GM12878 (cell line): ENCODE measurements around the gene UST. TPM values are rescaled to one million over a fixed set of nuclear protein-coding genes. Genes with fewer than 3 reads are reported as not detected.

ENCODE experiments used
- ATAC-seq: fragments of 200-7000 bp; cut with Tn5 transposase; 3 replicates; pipeline ENCODE4 v1.9.1; 2020; ENCODE audit warnings: mild to moderate bottlenecking, moderate library complexity
- BruUV-seq: library from RNA; stranded (reverse); fragments of 400-500 nt; replicated peaks from 2 replicates; lab custom pipeline; 2021; lab: Mats Ljungman, UMichigan
- CTCF ChIA-PET: fragments of 300-600 bp; sonication (Branson Sonifier 250); formaldehyde crosslinking; extraction: SDS; loops from one replicate; lab custom pipeline; 2021; ENCODE audit warnings: inconsistent platforms; lab: Yijun Ruan, JAX
- POLR2A ChIA-PET: fragments of 350-600 bp; formaldehyde crosslinking; extraction: SDS; loops from one replicate; lab custom pipeline; 2021; ENCODE audit warnings: inconsistent platforms; lab: Charles Lee
- RAD21 ChIA-PET: fragments of 300-600 bp; sonication (Branson Sonifier 250); formaldehyde crosslinking; loops from one replicate; lab custom pipeline; 2023; ENCODE audit warnings: antibody characterized with exemption; ENCODE audit not compliant: unreplicated experiment; lab: Charles Lee
- SMC1A ChIA-PET: fragments of 300-600 bp; sonication (Branson Sonifier 250); formaldehyde crosslinking; loops from one replicate; lab custom pipeline; 2023; ENCODE audit not compliant: unreplicated experiment, uncharacterized antibody; lab: Charles Lee
- DNase-seq: peaks from one replicate; pipeline ENCODE4 v3.0.0-alpha.2; 2011; ENCODE audit warnings: low read depth, low spot score
- FAIRE-seq: peaks from 3 replicates; lab custom pipeline; 2011; peaks lifted over from hg19 to GRCh38; lab: Jason Lieb, UNC
- H2AFZ ChIP-seq: 2 replicates; pipeline ENCODE4 v1.6.0; 2011; ENCODE audit warnings: low read depth, low read length, control low read depth; ENCODE audit not compliant: control insufficient read depth
- H3K27ac ChIP-seq: 2 replicates; pipeline ENCODE4 v1.5.1; 2011; ENCODE audit warnings: control low read depth; ENCODE audit not compliant: control insufficient read depth, insufficient read depth
- H3K27me3 ChIP-seq, 2 experiments: replicated peaks in 1 of 2; 2 replicates each; pipeline versions ENCODE4 v1.6.0 to v1.6.1; 2011; ENCODE audit warnings: low read length in 1 of 2; ENCODE audit not compliant: control insufficient read depth in 2 of 2, insufficient read depth in 2 of 2
- H3K36me3 ChIP-seq, 2 experiments: 2 replicates each; pipeline ENCODE4 v1.5.1; 2011; ENCODE audit warnings: low read length in 1 of 2; ENCODE audit not compliant: control insufficient read depth in 2 of 2, insufficient read depth in 2 of 2
- H3K4me1 ChIP-seq: 2 replicates; pipeline ENCODE4 v1.6.1; 2011; ENCODE audit warnings: mild to moderate bottlenecking, low read length, moderate library complexity, mixed read lengths; ENCODE audit not compliant: control insufficient read depth, insufficient read depth
- H3K4me2 ChIP-seq: 2 replicates; pipeline ENCODE4 v1.6.0; 2011; ENCODE audit warnings: control low read depth; ENCODE audit not compliant: control insufficient read depth, insufficient read depth
- H3K4me3 ChIP-seq: fragments of 200-600 bp; sonication (generic); 2 replicates; pipeline ENCODE4 v1.5.1; 2016
- H3K79me2 ChIP-seq: 2 replicates; pipeline ENCODE4 v1.6.0; 2011; ENCODE audit warnings: low read length; ENCODE audit not compliant: control insufficient read depth, insufficient read depth
- H3K9ac ChIP-seq: 2 replicates; pipeline ENCODE4 v1.8.0; 2011; ENCODE audit warnings: low read length, control low read depth, mixed read lengths; ENCODE audit not compliant: control insufficient read depth, insufficient read depth
- H3K9me3 ChIP-seq: replicated peaks from 3 replicates; pipeline ENCODE4 v1.5.1; 2011; ENCODE audit warnings: mild to moderate bottlenecking, low read length; ENCODE audit not compliant: control insufficient read depth, insufficient read depth
- H4K20me1 ChIP-seq: 2 replicates; pipeline ENCODE4 v1.6.0; 2011; ENCODE audit not compliant: control insufficient read depth, insufficient read depth
- HDAC2 ChIP-seq: fragments of 200-600 bp; sonication (generic); IDR thresholded peaks from 2 replicates; pipeline ENCODE4 v1.6.1; 2017
- HSF1 ChIP-seq: fragments of 150-350 bp; IDR thresholded peaks from 2 replicates; pipeline ENCODE4 v1.6.1; 2014; ENCODE audit warnings: mild to moderate bottlenecking, low read depth, low read length
- IRF5 ChIP-seq: fragments of 450-650 bp; IDR thresholded peaks from 2 replicates; pipeline ENCODE4 v1.6.1; 2017; ENCODE audit warnings: borderline replicate concordance
- SIN3A ChIP-seq: IDR thresholded peaks from 2 replicates; pipeline ENCODE4 v1.6.1; 2012; ENCODE audit warnings: low read depth, low read length, improper control_type of control experiment
- SUZ12 ChIP-seq: fragments of 200-600 bp; sonication (generic); IDR thresholded peaks from one replicate; pipeline ENCODE4 v1.6.1; 2018; ENCODE audit warnings: antibody characterized with exemption, mild to moderate bottlenecking; ENCODE audit not compliant: unreplicated experiment
- TCF12 ChIP-seq: IDR thresholded peaks from 2 replicates; pipeline ENCODE4 v1.6.1; 2011; ENCODE audit warnings: low read depth, mild to moderate bottlenecking, low read length
- USF1 ChIP-seq: IDR thresholded peaks from 2 replicates; pipeline ENCODE4 v1.6.1; 2011; ENCODE audit warnings: borderline replicate concordance, low read depth, mild to moderate bottlenecking, moderate library complexity, mixed read lengths, low read length; ENCODE audit not compliant: insufficient read depth; ENCODE audit errors: extremely low read length
- USF2 ChIP-seq: IDR thresholded peaks from 2 replicates; pipeline ENCODE4 v1.6.1; 2011; ENCODE audit warnings: low read depth, low read length, improper control_type of control experiment, borderline replicate concordance
- WGBS: methylation state at CpG from one replicate; pipeline ENCODE4 v1.1.6; 2016; ENCODE audit warnings: low lambda C conversion rate; ENCODE audit not compliant: insufficient replicate concordance, insufficient coverage; ENCODE audit errors: missing lambda C conversion rate; 5-methylcytosine and 5-hydroxymethylcytosine counted together
- in situ Hi-C: fragments of 300-500 bp; cut with MboI; formaldehyde crosslinking; loops from 9 replicates; pipeline ENCODE4 v1.14.3; 2018; ENCODE audit warnings: mixed read lengths
- intact Hi-C: fragments of 100-400 bp; cut with micrococcal nuclease; formaldehyde crosslinking; loops from one replicate; pipeline ENCODE4 v1.14.2; 2022; ENCODE audit not compliant: unreplicated experiment
- polyA plus RNA-seq, 11 experiments: library from polyadenylated mRNA; depleted of rRNA in 4 of 11; unstranded in 6 of 11; stranded (reverse) in 5 of 11; fragments of >200 nt; fragmentation: Nextera tagmentation in 4 of 11; fragmentation: Illumina TruSeq in 1 of 11; extraction: Ambion mirVana in 4 of 11; extraction: Trizol in 1 of 11; gene quantifications; 1 replicate in 1 of 11; 2 replicates in 10 of 11; pipeline versions ENCODE4 v1.2.1 to v1.2.3, GENCODE V29; 2011 to 2016; ENCODE audit warnings: inconsistent platforms in 2 of 11, missing spikeins in 2 of 11, low read depth in 1 of 11
- total RNA-seq, 4 experiments: library from RNA; depleted of rRNA in 3 of 4; stranded (reverse); fragments of >200 nt in 3 of 4; fragmentation: Illumina TruSeq in 1 of 4; extraction: Trizol in 1 of 4; gene quantifications; 2 replicates each; pipeline versions ENCODE4 v1.2.1 to v1.2.3, GENCODE V29; 2013 to 2021
- TF ChIP-seq, protein P1 (sequence below): IDR thresholded peaks from 2 replicates; pipeline ENCODE4 v1.6.1; 2011; ENCODE audit warnings: mild to moderate bottlenecking, low read depth, low read length, moderate library complexity; ENCODE audit not compliant: insufficient replicate concordance
- TF ChIP-seq, protein P2 (sequence below): fragments of 450-650 bp; IDR thresholded peaks from 2 replicates; pipeline ENCODE4 v1.6.1; 2017; ENCODE audit warnings: mild to moderate bottlenecking, moderate library complexity

The UST gene
- total and polyA plus RNA-seq, 10 of the 15 experiments (the other 5 are each of a cell fraction or from before 2014, with no cell fraction given) = 0.74 to 43.3 (median 2.2) TPM

DNA sequence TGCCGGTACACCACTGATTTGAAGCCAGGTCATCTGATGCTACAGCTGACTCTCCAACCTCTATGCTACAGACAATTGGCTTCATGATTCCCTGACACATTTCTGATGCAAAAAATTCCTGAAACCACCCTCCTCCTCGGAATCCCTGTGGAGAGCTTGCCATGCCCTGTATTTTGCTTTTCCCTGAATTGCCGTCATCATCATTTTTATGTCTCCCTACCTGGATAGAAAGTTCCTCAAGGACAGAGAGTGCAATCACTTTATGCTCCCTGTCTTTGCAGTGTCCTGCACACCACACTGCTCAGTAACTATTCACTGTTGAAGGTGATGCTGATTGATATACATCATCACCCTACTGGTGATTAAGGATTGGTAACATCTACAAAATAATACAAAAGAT, 239.8 kb downstream of the UST start:
- intact Hi-C loops = no loop called here
- no peak overlapping the region for H3K4me2 ChIP-seq
- RAD21 ChIA-PET = no interaction called here

More for the DNA sequence above, 239.8 kb downstream of the UST start:
- in situ Hi-C loops = no loop called here
- no peak overlapping the region for H2AFZ ChIP-seq
- no peak overlapping the region for H3K4me3 ChIP-seq
- WGBS = 58% methylated on average over 3 of the region's 3 CpGs
- TF ChIP-seq, protein P1, sequence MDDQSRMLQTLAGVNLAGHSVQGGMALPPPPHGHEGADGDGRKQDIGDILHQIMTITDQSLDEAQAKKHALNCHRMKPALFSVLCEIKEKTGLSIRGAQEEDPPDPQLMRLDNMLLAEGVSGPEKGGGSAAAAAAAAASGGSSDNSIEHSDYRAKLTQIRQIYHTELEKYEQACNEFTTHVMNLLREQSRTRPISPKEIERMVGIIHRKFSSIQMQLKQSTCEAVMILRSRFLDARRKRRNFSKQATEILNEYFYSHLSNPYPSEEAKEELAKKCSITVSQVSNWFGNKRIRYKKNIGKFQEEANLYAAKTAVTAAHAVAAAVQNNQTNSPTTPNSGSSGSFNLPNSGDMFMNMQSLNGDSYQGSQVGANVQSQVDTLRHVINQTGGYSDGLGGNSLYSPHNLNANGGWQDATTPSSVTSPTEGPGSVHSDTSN = no peak
- TF ChIP-seq SIN3A = no peak
- no peak for TF ChIP-seq HSF1
- TF ChIP-seq USF2 = no peak
- no peak for TF ChIP-seq HDAC2
- TF ChIP-seq USF1 = no peak
- TF ChIP-seq IRF5 = no peak
- TF ChIP-seq SUZ12 = no peak
- TF ChIP-seq TCF12 = no peak
- TF ChIP-seq, protein P2, sequence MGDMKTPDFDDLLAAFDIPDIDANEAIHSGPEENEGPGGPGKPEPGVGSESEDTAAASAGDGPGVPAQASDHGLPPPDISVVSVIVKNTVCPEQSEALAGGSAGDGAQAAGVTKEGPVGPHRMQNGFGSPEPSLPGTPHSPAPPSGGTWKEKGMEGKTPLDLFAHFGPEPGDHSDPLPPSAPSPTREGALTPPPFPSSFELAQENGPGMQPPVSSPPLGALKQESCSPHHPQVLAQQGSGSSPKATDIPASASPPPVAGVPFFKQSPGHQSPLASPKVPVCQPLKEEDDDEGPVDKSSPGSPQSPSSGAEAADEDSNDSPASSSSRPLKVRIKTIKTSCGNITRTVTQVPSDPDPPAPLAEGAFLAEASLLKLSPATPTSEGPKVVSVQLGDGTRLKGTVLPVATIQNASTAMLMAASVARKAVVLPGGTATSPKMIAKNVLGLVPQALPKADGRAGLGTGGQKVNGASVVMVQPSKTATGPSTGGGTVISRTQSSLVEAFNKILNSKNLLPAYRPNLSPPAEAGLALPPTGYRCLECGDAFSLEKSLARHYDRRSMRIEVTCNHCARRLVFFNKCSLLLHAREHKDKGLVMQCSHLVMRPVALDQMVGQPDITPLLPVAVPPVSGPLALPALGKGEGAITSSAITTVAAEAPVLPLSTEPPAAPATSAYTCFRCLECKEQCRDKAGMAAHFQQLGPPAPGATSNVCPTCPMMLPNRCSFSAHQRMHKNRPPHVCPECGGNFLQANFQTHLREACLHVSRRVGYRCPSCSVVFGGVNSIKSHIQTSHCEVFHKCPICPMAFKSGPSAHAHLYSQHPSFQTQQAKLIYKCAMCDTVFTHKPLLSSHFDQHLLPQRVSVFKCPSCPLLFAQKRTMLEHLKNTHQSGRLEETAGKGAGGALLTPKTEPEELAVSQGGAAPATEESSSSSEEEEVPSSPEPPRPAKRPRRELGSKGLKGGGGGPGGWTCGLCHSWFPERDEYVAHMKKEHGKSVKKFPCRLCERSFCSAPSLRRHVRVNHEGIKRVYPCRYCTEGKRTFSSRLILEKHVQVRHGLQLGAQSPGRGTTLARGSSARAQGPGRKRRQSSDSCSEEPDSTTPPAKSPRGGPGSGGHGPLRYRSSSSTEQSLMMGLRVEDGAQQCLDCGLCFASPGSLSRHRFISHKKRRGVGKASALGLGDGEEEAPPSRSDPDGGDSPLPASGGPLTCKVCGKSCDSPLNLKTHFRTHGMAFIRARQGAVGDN = no peak
- ATAC-seq (no peak), FAIRE-seq (no peak), DNase-seq (no peak)
- ChIA-PET POLR2A (no interaction called here), SMC1A (interaction anchor here (0.7 kb wide), 1 partner anchor 37 kb away, joined by 3 read pairs; no protein-coding TSS in a partner anchor), CTCF (no interaction called here)
- no peaks in the 10 kb centered on the region for H3K79me2 ChIP-seq
- no peaks in the 10 kb centered on the region for H3K27me3 ChIP-seq
- H3K4me1 ChIP-seq = no peaks in the 10 kb centered on the region
- H3K36me3 ChIP-seq = no peaks in the 10 kb centered on the region
- no peaks in the 10 kb centered on the region for H3K9me3 ChIP-seq
- no TSS peak for BruUV-seq
- no peaks in the 10 kb centered on the region for H4K20me1 ChIP-seq
- H3K27ac ChIP-seq = no peak overlapping the region
- no peak overlapping the region for H3K9ac ChIP-seq
